ENCODE measurements around the gene CACNA2D4. TPM values are rescaled to one million over a fixed set of nuclear protein-coding genes. Genes with fewer than 3 reads are reported as not detected.

The CACNA2D4 gene
- polyA plus RNA-seq, 6 donors from 2014 or later = 0.46 to 3.6 (median 2.7) TPM

GRCh38 chr12:1844661-1845409 lies 73.6 kb downstream of the CACNA2D4 start:
- DNase-seq (no peak), ATAC-seq (ENCODE audit: low read depth in 2 of 2) (no peak)
- Mint-ChIP-seq H3K4me3 (no peak overlapping the region), H3K4me1 (peaks cover 19 to 34% (median 20%) of the 10 kb centered on the region in 3 donors), H3K27me3 (peaks cover 0 to 7% (median 4%) of the 10 kb centered on the region in 3 donors), H3K36me3 (no peaks in the 10 kb centered on the region), H3K27ac (no peak overlapping the region), H3K9me3 (no peaks in the 10 kb centered on the region)

GRCh38 chr12:1844223-1844622 lies 74.2 kb downstream of the CACNA2D4 start:
- peaks cover 0 to 7% (median 4%) of the 10 kb centered on the region in 3 donors for H3K27me3 Mint-ChIP-seq
- H3K36me3 Mint-ChIP-seq = no peaks in the 10 kb centered on the region
- H3K4me1 Mint-ChIP-seq = peaks cover 19 to 37% (median 20%) of the 10 kb centered on the region in 3 donors
- ATAC-seq (ENCODE audit: low read depth in 2 of 2) (no peak), DNase-seq (no peak)
- no peak overlapping the region for H3K4me3 Mint-ChIP-seq
- no peaks in the 10 kb centered on the region for H3K9me3 Mint-ChIP-seq
- H3K27ac Mint-ChIP-seq = no peak overlapping the region

GRCh38 chr12:1843641-1844005 lies 74.8 kb downstream of the CACNA2D4 start:
- peaks cover 0 to 7% (median 4%) of the 10 kb centered on the region in 3 donors for H3K27me3 Mint-ChIP-seq
- no peaks in the 10 kb centered on the region for H3K9me3 Mint-ChIP-seq
- H3K36me3 Mint-ChIP-seq = no peaks in the 10 kb centered on the region
- no peak for DNase-seq
- H3K4me1 Mint-ChIP-seq = peaks cover 19 to 37% (median 20%) of the 10 kb centered on the region in 3 donors
- H3K4me3 Mint-ChIP-seq = peak overlapping the region in 1 of 8 donors; percentile 49
- ATAC-seq (ENCODE audit: low read depth in 2 of 2) = no peak
- H3K27ac Mint-ChIP-seq = no peak overlapping the region

DNA sequence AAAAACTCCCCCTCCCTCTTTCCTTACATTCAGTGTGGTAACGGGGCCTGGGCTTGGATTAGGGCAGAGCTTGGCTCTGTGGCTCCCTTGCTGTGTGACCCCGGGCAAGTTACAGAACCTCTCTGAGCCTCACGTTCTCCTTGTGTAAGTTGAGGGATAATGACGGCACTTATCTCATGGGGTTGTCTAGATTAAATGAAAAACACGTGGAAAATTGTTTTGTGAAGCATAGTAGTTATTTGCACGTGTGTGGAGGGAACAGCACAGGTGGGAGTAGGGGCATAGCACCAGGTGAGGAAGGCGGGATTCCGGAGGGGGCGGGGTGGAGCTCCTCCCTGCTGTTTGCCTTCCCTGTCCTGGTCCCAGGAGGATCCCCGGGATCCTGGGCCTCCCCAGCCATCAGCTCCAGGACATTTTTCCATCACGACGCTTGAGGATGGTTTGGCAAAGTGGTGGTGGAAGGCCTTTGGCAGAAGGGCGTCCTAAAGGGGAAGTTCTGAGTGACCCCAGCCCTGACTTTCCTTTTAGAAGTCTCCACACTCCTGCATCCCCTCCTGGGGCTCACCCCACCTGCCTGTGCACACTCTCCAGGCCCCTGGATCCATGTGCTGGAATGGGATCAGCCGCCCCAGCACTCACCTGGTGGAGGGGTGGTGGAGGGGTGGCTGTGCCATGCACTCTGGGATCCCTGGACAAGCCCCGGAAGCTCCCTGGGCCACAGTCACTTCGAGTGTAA lies 75.4 kb downstream of the CACNA2D4 start:
- no peak for ATAC-seq (ENCODE audit: low read depth in 2 of 2)
- H3K27ac Mint-ChIP-seq = peak overlapping the region in 1 of 6 donors; percentile 1
- no peaks in the 10 kb centered on the region for H3K9me3 Mint-ChIP-seq
- H3K27me3 Mint-ChIP-seq = peaks cover 0 to 7% (median 4%) of the 10 kb centered on the region in 3 donors
- H3K4me3 Mint-ChIP-seq = peak overlapping the region in 3 of 8 donors; percentile 32 to 64 (median 49)
- no peak for DNase-seq
- no peaks in the 10 kb centered on the region for H3K36me3 Mint-ChIP-seq
- peaks cover 19 to 37% (median 20%) of the 10 kb centered on the region in 3 donors for H3K4me1 Mint-ChIP-seq

DNA sequence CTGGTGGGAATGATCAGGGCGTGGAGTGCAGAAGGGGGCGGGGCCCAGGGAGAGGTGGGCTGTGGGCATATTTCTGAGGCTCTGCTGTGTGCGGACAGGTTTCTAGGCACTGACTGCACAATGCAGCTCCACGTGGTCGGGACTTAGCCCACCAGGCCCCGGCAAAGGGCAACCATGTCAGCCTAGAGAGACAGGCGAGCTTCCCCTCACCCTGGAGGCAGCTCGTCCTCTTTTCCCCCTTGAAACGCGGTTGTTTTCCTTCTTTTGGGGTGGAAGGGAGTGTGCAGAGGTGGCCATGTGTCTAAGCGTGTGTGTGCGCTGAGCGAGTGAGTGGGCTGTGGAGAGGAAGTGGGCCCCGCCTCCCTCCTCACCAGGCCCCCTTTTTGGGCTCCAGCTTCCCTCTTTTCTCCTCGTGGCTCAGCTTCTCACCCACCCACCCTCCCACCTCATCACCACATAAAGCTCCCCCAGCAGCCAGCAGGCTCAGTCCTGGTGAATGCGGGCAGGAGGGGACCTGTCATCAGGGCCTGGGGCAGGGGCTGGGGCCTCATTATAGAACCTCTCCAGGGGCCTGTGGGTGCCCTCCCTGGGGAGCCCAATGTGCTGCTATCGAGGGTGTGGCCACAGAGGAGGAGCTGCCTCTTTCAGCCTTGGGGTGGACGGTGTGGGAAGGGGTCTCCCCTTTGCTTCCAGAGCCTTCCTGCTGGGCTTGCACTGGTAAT lies 76.1 kb downstream of the CACNA2D4 start:
- DNase-seq (peak; percentile 12), ATAC-seq (ENCODE audit: low read depth in 2 of 2) (peak; percentile 72 to 83)
- Mint-ChIP-seq H3K9me3 (no peaks in the 10 kb centered on the region), H3K4me1 (peaks cover 19 to 37% (median 20%) of the 10 kb centered on the region in 3 donors), H3K36me3 (no peaks in the 10 kb centered on the region), H3K27ac (peak overlapping the region in 2 of 6 donors; percentile 1 to 74), H3K27me3 (peaks cover 0 to 7% (median 4%) of the 10 kb centered on the region in 3 donors), H3K4me3 (peak overlapping the region in 5 of 8 donors; percentile 8 to 64 (median 32))

DNA sequence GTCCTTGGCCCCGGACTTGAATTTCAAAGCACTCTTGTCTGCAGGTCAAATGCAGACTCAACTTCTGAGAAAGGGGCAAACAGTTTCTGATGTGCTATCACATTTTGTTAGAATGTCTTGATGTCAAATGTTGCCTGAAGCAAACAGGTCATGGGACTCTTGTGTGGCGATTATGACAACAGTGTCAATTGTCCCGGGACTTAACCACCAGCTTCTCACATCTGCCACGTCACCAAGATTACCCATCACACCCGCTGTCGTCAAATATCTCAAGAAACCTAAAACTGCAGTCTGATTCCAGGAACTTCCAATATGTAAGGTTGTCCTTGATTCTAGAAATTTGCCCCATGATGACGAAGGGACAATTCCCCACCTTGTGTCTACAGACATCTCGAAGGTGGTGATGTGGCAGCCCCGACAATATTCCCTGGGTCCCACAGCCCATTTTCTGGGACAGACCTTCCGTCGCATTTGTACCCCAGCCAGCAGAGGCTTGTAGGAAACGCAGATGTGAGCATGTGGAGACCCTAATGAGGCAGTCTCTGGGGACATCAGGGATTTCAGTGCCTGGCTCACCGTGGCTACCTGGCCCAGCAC lies 76.8 kb downstream of the CACNA2D4 start:
- Mint-ChIP-seq H3K27ac (peak overlapping the region in 2 of 6 donors; percentile 29 to 74), H3K36me3 (no peaks in the 10 kb centered on the region), H3K4me3 (peak overlapping the region in 4 of 8 donors; percentile 29 to 40 (median 34)), H3K27me3 (peaks cover 0 to 7% (median 4%) of the 10 kb centered on the region in 3 donors), H3K9me3 (no peaks in the 10 kb centered on the region), H3K4me1 (peaks cover 19 to 37% (median 20%) of the 10 kb centered on the region in 3 donors)
- ATAC-seq (ENCODE audit: low read depth in 2 of 2) = no peak
- DNase-seq = no peak

GRCh38 chr12:1840981-1841425 lies 77.4 kb downstream of the CACNA2D4 start:
- DNase-seq (no peak), ATAC-seq (ENCODE audit: low read depth in 2 of 2) (no peak)
- H3K27me3 Mint-ChIP-seq = peaks cover 0 to 4% (median 1%) of the 10 kb centered on the region in 3 donors
- no peak overlapping the region for H3K27ac Mint-ChIP-seq
- no peaks in the 10 kb centered on the region for H3K36me3 Mint-ChIP-seq
- peaks cover 19 to 37% (median 20%) of the 10 kb centered on the region in 3 donors for H3K4me1 Mint-ChIP-seq
- peak overlapping the region in 3 of 8 donors; percentile 19 to 29 (median 25) for H3K4me3 Mint-ChIP-seq
- H3K9me3 Mint-ChIP-seq = no peaks in the 10 kb centered on the region

- Mint-ChIP-seq H3K36me3 (no peaks in the 10 kb centered on the region), H3K4me3 (no peak overlapping the region), H3K9me3 (no peaks in the 10 kb centered on the region), H3K4me1 (peaks cover 19 to 37% (median 20%) of the 10 kb centered on the region in 3 donors), H3K27ac (peak overlapping the region in 2 of 6 donors; percentile 9 to 61), H3K27me3 (peaks cover 0 to 4% (median 0%) of the 10 kb centered on the region in 3 donors)
- ATAC-seq (ENCODE audit: low read depth in 2 of 2) (no peak), DNase-seq (no peak)
Observed at GRCh38 chr12:1839956-1840951, 78.2 kb downstream of the CACNA2D4 start.

DNA sequence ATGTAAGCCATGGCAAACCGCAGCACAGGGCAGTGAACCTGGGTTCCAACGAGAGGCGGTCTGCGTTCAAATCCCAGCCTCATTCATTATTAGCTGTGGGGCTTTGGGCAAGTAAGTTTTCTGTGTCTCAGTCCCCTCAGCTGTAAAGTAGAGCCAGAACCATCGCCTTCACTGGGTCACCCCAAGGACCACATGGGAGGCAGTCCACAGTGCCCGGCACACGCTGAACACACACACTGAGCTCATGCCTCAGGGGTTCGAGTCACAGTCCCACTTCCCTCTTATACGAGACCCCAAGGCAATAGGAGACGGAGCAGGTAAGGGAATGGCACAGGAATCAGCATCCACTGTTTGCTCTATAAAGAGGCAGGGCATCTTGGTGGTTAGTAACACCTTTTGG lies 79.0 kb downstream of the CACNA2D4 start:
- DNase-seq (no peak), ATAC-seq (ENCODE audit: low read depth in 2 of 2) (no peak)
- H3K27ac Mint-ChIP-seq = no peak overlapping the region

DNA sequence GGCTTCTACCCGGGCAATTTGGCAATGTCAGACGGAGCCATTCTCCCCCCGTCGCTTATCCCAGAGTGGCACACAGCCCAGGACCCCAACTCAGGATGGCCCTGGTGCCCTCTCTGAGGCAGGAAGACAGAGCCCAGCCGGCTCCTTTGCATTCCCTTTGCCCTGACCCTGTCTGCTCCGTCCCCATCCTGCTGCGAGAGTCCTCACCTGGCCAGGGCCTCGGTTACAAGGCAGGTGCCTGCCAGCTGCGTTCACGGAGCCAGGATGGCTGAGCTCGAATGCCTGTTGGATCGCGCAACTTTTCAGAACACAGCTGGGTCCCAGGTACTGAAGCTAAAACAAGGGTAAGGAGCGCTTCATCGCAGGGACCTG lies 79.5 kb downstream of the CACNA2D4 start:
- Mint-ChIP-seq H3K27ac (no peak overlapping the region), H3K4me3 (peak overlapping the region in 1 of 8 donors; percentile 4)

More for the DNA sequence above, 79.0 kb downstream of the CACNA2D4 start:
- Mint-ChIP-seq H3K27me3 (peaks cover 0 to 4% (median under 1%) of the 10 kb centered on the region in 3 donors), H3K4me3 (no peak overlapping the region), H3K4me1 (peaks cover 14 to 37% (median 20%) of the 10 kb centered on the region in 3 donors), H3K9me3 (no peaks in the 10 kb centered on the region), H3K36me3 (no peaks in the 10 kb centered on the region)

DNA sequence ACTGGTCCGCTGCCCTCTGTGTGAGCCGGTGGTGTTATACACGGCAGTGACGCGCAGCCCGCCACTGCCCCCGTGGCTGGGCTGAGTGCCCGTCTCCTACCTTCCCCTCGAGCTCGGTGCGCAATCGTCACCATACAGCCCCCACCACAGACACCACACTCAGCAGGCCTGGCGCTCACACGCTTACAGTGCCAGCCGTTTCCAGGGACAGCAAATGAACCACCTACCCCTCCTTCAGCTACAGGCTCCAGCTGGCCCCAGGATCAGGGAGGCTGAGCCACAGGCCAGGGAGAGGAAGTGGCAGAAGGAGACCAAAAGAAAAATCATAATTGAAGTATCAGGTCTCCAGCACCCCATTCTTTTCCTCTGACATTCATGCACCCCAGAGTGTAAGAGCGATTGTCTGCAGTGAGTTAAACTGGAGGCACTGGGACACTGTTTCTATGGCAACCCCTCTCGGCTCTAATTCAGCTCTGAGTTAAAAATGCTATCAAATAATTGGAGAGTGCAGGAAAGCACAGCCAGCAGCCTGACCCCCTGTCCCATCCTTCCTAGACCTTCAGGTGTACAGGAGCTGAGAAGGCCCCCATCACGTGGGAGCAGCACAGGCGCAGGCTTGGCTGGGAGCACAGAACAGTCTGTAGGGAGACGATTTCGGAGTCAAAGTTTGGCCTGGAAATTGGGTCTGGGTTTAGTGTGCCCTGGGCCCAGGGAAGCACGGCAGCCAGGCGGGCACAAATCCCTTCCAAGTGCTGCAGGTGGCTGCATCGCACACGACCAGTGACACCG lies 80.1 kb downstream of the CACNA2D4 start:
- Mint-ChIP-seq H3K27me3 (peaks cover 9 to 11% (median 10%) of the 10 kb centered on the region in 3 donors), H3K27ac (no peak overlapping the region), H3K4me3 (no peak overlapping the region), H3K9me3 (no peaks in the 10 kb centered on the region), H3K4me1 (peaks cover 11 to 32% (median 15%) of the 10 kb centered on the region in 3 donors), H3K36me3 (no peaks in the 10 kb centered on the region)
- ATAC-seq (ENCODE audit: low read depth in 2 of 2) = no peak
- no peak for DNase-seq

More for the DNA sequence above, 79.5 kb downstream of the CACNA2D4 start:
- no peak for ATAC-seq (ENCODE audit: low read depth in 2 of 2)
- H3K36me3 Mint-ChIP-seq = no peaks in the 10 kb centered on the region
- peaks cover 12 to 36% (median 17%) of the 10 kb centered on the region in 3 donors for H3K4me1 Mint-ChIP-seq
- DNase-seq = no peak
- H3K9me3 Mint-ChIP-seq = no peaks in the 10 kb centered on the region
- H3K27me3 Mint-ChIP-seq = peaks cover 4 to 5% (median 5%) of the 10 kb centered on the region in 3 donors
